GM12873 (cell line): ENCODE data around the gene PPP1R12A.

Source experiments
- TF ChIP-seq, protein P1 (sequence below): IDR thresholded peaks from 2 replicates; pipeline ENCODE4 v1.5.1; 2012; ENCODE audit warnings: low read depth, mild to moderate bottlenecking, moderate library complexity, low read length, control low read depth; ENCODE audit not compliant: insufficient read depth; ENCODE audit errors: missing control alignments

Gene PPP1R12A

DNA sequence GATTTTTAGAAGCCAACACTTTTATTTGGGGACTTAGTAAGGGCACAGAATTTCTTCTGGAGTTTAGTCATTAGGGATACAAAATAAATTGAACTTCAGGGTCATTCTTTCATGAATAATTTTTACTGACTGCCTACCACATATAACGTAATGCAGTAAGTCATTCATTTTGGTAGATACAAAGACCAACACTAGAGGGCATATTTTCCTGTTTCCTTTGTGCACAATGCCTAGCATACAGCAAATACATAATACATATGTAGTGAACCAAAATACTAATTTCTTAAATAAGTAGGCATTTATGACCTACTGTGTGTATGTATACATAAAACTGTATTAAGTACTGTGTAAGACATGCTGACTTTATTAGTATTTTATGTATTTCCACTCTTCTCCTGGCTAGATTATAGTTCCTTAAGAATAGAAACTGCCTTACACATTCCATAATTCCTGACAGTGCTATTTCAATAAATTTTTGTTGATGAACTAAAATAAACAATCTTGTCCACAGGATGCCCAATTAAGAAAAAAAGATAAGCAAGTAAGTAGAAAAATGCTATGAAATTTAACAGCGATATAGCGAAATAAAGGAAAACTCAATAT is 47.9 kb downstream of the PPP1R12A start:
- TF ChIP-seq, protein P1, sequence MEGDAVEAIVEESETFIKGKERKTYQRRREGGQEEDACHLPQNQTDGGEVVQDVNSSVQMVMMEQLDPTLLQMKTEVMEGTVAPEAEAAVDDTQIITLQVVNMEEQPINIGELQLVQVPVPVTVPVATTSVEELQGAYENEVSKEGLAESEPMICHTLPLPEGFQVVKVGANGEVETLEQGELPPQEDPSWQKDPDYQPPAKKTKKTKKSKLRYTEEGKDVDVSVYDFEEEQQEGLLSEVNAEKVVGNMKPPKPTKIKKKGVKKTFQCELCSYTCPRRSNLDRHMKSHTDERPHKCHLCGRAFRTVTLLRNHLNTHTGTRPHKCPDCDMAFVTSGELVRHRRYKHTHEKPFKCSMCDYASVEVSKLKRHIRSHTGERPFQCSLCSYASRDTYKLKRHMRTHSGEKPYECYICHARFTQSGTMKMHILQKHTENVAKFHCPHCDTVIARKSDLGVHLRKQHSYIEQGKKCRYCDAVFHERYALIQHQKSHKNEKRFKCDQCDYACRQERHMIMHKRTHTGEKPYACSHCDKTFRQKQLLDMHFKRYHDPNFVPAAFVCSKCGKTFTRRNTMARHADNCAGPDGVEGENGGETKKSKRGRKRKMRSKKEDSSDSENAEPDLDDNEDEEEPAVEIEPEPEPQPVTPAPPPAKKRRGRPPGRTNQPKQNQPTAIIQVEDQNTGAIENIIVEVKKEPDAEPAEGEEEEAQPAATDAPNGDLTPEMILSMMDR: peak; percentile 57

DNA sequence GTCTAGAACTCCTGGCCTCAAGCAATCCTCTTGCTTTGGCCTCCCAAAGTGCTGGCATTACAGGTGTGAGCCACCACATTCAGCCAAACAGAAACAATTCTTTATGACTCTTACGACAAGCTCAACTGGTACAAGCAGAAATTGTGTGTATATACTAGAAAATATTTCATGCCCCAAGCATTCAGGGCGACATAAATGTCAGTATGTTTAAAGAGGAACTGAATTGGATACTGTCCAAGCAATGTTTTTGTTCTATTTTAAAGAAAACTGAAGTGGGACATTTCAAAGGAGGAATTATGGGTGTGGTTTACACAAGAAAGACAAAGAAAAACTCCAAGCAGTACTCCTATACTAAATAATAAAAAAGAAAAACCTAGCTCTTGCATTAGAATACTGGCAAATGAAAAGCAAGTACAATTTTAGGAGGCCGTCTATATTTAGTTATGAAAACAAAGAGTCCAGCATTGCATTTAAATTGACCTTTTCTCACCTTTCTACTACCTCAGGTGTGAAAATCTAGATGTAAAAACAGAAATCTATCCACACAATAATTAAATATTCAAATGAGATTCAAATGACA is 48.9 kb downstream of the PPP1R12A start:
- TF ChIP-seq, protein P1: no peak

DNA sequence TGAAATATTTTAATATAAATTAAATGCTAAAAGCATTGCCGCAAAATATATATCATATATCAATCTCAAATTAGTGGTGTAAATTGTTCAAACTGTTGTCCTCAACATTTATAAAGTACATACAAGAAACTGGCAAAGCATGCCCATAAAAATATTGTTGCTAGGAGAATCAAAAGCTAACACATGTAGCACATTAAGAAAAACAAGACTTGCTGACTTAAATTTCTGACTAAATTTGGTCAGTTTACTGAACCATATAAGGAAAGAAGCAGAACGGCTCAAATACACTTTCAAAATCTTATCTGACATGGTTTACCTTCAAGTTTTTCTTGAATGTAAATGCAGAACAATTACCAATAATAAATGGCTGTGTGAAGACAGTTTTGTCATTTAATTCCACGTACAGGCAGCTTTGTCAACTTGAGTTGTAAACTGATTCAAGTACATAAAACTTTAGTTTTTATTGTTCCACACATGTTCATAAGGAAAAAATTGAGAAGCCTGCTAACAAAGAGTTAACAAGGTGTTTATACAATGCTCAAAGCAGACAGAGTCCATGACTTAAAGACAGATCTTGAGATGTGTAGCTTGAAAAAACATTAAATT is 50.4 kb downstream of the PPP1R12A start:
- TF ChIP-seq, protein P1: no peak

DNA sequence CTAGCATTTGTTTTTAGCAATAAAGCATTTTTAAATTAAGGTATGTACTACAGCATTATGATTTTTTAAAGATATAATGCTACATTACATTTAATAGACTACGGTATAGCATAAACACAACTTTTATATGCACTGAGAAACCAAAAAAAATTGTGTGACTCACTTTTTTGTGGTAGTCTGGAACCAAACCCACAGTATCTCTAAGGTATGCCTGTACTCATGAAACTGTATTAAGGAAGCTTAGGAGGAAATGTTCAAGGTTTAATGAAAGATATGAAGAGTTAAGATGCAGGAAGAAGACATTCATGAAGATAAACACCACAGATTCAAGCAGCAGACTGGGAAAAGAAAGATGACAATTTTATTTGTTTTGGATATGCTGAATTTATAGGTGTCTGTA is 51.7 kb downstream of the PPP1R12A start:
- TF ChIP-seq, protein P1: no peak

DNA sequence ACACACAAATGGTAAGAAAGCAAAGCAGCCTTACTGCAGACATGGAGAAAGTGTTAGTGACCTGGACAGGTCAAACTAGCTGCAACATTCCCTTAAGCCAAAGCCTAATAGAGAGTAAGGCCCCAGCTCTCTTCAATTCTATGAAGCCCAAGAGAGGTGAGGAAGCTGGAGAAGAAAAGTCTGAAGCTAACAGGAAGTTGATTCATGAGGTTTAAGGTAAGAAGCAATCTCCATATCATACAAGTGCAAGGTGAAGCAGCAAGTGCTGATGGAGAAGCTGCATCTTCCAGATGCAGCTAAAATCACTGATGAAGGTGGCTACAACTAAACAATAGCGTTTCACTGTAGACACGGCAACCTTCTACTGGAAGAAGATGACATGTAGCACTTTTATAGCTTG is 53.5 kb downstream of the PPP1R12A start:
- TF ChIP-seq, protein P1: no peak

DNA sequence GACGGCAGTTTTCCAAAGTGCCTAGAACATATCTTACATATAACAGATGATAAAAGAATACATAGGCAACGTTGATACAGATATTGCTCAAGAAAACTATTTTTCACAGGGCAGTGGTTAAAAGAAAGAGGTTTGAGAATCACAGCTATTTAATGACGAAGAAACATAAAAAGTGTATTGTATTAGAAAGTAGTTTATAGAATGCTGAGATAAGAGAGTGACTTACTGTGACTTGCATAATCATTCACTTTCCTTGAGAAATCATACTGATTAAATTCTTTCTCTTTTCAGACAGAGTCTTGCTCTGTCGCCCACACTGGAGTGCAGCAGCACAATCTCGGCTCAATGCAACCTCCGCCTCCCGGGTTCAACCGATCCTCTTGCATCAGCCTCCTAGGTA is 57.7 kb downstream of the PPP1R12A start:
- TF ChIP-seq, protein P1: no peak

DNA sequence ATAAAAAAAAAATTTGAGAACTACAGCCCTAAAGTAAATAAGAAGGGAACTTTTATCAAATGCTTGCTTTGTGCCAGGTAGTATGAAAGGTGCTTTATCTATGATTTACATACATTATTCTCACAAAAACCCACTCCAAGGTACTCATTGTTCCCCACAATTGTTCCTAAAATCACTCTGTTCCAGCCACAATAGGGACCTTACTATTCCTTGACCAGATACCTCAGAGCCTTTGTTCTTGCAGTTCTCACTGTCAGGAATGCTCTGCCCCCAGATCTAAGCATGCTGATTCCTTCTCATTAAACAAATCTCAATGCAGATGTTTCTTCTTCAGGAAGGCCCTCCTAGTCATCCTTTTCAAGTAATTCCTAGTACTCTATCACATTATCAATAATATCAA is 60.2 kb downstream of the PPP1R12A start:
- TF ChIP-seq, protein P1: no peak
